Gastrocnemius medialis (tissue), 4 donors: ENCODE results near the gene POMGNT1. TPM values are rescaled to one million over a fixed set of nuclear protein-coding genes. Genes with fewer than 3 reads are reported as not detected.

Experiments used
- ATAC-seq, 2 donors: fragments of 150-250 bp; one replicate each; pipeline ENCODE4 v1.9.1; 2016
- DNase-seq, 2 donors: peaks; one replicate each; pipeline ENCODE4 v3.0.0-alpha.2; 2019
- H3K27ac ChIP-seq, 4 donors: fragments of 200-600 bp; sonication (generic); 1 replicate in 1 of 4; 2 replicates in 3 of 4; pipeline ENCODE4 v1.5.1; 2016 to 2018; ENCODE audit warnings: mild to moderate bottlenecking in 2 of 4, moderate library complexity in 1 of 4
- H3K27me3 ChIP-seq, 3 donors: fragments of 200-600 bp; sonication (generic) in 2 of 3; 1 replicate in 1 of 3; 2 replicates in 2 of 3; pipeline versions ENCODE4 v1.5.1 to v1.6.0; 2016 to 2019; ENCODE audit warnings: mild to moderate bottlenecking in 1 of 3, moderate library complexity in 1 of 3
- H3K36me3 ChIP-seq, 2 donors: fragments of 200-600 bp; sonication (generic) in 1 of 2; one replicate each; pipeline ENCODE4 v1.5.1; 2017 to 2018
- H3K4me1 ChIP-seq, 2 donors: fragments of 200-600 bp; sonication (generic) in 1 of 2; one replicate each; pipeline ENCODE4 v1.5.1; 2016 to 2017; ENCODE audit warnings: mild to moderate bottlenecking in 2 of 2
- H3K4me3 ChIP-seq, 4 donors: fragments of 200-600 bp; sonication (generic) in 3 of 4; 1 replicate in 1 of 4; 2 replicates in 3 of 4; pipeline ENCODE4 v1.5.1; 2016 to 2019; ENCODE audit warnings: mild to moderate bottlenecking in 2 of 4
- H3K9me3 ChIP-seq, 3 donors: fragments of 200-600 bp; sonication (generic) in 2 of 3; 1 replicate in 1 of 3; 2 replicates in 2 of 3; pipeline ENCODE4 v1.5.1; 2016 to 2019
- POLR2A ChIP-seq, 2 donors: fragments of 450-650 bp; IDR thresholded peaks; one replicate each; pipeline ENCODE4 v1.6.1; 2017; ENCODE audit warnings: antibody characterized with exemption in 2 of 2, mild to moderate bottlenecking in 2 of 2, moderate library complexity in 2 of 2
- in situ Hi-C, 4 donors: fragments of 200-750 bp; cut with MboI; loops; one replicate each; pipeline versions ENCODE4 v1.15.0 to v1.8.0; 2017; ENCODE audit warnings: low sequenced_read_pairs in 4 of 4
- intact Hi-C: fragments of 100-400 bp; cut with DNase I; formaldehyde crosslinking; loops from one replicate; pipeline ENCODE4 v1.15.1; 2023; ENCODE audit warnings: low total_unique reads
- total RNA-seq, 4 donors: library from RNA; depleted of rRNA; stranded (reverse); fragments of >200 nt; gene quantifications; one replicate each; pipeline versions ENCODE4 v1.1.0 to v1.2.3, GENCODE V29; 2016
- TF ChIP-seq, protein P1 (sequence below), 5 experiments: fragments of 450-650 bp in 3 of 5; fragments of 200-600 bp in 2 of 5; sonication (generic) in 2 of 5; IDR thresholded peaks in 4 of 5; conservative IDR thresholded peaks in 1 of 5; 1 replicate in 4 of 5; 2 replicates in 1 of 5; pipeline ENCODE4 v1.5.1; 2016 to 2019; ENCODE audit warnings: antibody characterized with exemption in 5 of 5, mild to moderate bottlenecking in 3 of 5, moderate library complexity in 3 of 5

POMGNT1 gene
- total RNA-seq, 4 donors from 2014 or later = 66.2 to 107 (median 92.2) TPM

DNA sequence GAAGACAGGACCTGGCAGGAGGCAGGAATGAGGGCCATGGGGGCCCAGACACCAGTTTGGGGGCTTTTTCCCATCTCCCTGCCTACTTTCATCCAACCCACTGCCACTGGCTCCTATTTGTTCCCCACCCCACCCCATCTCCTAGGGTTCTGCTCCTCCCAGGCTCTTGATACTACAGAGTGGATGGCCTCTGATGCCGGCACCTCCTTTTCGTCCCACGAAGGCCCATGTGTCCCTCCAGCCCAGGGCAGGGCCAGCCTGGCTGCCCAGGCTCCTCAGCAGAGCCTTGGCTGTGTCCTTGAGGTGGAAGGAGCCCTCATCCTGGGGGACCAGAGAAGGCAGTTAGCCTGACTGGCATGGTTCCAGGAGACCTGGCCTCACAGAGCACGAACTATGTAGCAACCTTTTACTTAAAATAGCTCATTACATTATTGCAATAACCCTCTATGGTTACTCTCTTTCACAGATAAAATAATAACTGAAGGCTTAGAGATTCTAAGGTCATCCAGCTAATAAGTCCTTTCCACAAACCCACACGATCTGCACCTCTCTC is 3.5 kb downstream of the POMGNT1 start:
- TF ChIP-seq POLR2A (IDR thresholded peaks at IDR 0.05) = no peak
- TF ChIP-seq, protein P1, sequence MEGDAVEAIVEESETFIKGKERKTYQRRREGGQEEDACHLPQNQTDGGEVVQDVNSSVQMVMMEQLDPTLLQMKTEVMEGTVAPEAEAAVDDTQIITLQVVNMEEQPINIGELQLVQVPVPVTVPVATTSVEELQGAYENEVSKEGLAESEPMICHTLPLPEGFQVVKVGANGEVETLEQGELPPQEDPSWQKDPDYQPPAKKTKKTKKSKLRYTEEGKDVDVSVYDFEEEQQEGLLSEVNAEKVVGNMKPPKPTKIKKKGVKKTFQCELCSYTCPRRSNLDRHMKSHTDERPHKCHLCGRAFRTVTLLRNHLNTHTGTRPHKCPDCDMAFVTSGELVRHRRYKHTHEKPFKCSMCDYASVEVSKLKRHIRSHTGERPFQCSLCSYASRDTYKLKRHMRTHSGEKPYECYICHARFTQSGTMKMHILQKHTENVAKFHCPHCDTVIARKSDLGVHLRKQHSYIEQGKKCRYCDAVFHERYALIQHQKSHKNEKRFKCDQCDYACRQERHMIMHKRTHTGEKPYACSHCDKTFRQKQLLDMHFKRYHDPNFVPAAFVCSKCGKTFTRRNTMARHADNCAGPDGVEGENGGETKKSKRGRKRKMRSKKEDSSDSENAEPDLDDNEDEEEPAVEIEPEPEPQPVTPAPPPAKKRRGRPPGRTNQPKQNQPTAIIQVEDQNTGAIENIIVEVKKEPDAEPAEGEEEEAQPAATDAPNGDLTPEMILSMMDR (IDR thresholded peaks at IDR 0.05 in 4 of 5, conservative IDR thresholded peaks at IDR 0.05 in 1 of 5) = no peak
- Histone ChIP-seq H3K27me3 (no peaks in the 10 kb centered on the region), H3K27ac (no peak overlapping the region), H3K4me3 (no peak overlapping the region), H3K9me3 (no peaks in the 10 kb centered on the region), H3K36me3 (peaks cover 0 to 70% of the 10 kb centered on the region in 2 donors), H3K4me1 (peaks cover 21% of the 10 kb centered on the region in 2 donors)
- intact Hi-C loops (no loop called here), in situ Hi-C loops (no loop called here)
- no peak for ATAC-seq
- DNase-seq = no peak

DNA sequence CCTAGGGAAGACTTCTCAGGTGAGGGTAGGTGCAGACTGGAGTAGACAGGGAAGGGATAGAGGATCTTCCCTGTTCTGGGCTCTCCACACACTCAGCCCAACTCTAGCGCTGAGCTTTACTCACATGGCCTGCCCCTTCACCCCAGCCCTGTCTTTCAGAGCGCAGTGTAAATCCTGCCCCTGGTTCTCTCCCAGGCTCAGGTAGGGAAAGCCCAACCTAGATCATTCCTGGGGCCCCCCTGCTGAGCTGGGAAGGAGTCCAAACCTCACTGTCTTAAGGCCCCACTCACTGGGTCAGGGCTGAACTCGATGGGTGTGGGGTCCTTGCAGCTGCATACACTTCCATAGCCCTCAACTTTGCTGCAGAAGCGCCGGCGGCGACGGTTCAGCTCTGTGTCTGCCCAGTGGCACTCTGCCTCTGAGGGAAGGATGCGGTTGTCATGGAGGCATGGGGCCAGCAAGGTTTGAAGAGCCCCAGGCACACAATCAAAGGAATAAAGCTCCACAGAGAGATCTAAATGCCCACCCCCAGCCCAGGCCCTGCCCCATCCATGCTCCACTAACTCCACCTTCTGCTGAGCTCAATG is 4.2 kb downstream of the POMGNT1 start:
- Histone ChIP-seq H3K9me3 (no peaks in the 10 kb centered on the region), H3K4me3 (no peak overlapping the region), H3K27ac (no peak overlapping the region), H3K27me3 (no peaks in the 10 kb centered on the region), H3K36me3 (peaks cover 0 to 77% of the 10 kb centered on the region in 2 donors), H3K4me1 (peaks cover 16% of the 10 kb centered on the region in 2 donors)
- in situ Hi-C loops (no loop called here), intact Hi-C loops (no loop called here)
- no peak for ATAC-seq
- TF ChIP-seq POLR2A (IDR thresholded peaks at IDR 0.05) = no peak
- TF ChIP-seq, protein P1 (IDR thresholded peaks at IDR 0.05 in 4 of 5, conservative IDR thresholded peaks at IDR 0.05 in 1 of 5) = no peak
- no peak for DNase-seq

DNA sequence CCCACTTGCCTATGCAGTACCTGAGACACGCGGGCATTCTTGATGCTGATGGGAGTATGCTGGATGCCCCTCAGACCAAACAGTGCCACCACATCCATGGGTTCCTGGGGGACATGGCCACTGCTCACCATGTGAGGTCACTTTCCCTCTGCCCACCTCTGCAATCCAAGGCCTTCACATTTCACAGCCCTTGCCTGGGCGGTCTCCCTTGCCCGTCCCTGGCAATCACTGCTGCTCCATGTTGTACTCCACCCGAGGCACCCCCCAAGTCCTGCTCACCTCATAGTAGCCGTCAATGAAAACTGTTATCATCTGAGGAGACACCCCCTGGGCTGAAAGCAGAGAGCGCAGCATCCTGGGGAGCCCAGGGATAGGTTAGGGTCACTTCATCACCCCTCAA is 4.9 kb downstream of the POMGNT1 start:
- Histone ChIP-seq H3K4me3 (no peak overlapping the region), H3K36me3 (peaks cover 0 to 82% of the 10 kb centered on the region in 2 donors), H3K27ac (no peak overlapping the region), H3K27me3 (no peaks in the 10 kb centered on the region), H3K9me3 (no peaks in the 10 kb centered on the region), H3K4me1 (peaks cover 10 to 18% of the 10 kb centered on the region in 2 donors)
- in situ Hi-C loops (no loop called here), intact Hi-C loops (no loop called here)
- DNase-seq (no peak), ATAC-seq (no peak)
- TF ChIP-seq POLR2A (IDR thresholded peaks at IDR 0.05) = no peak
- TF ChIP-seq, protein P1 (IDR thresholded peaks at IDR 0.05 in 4 of 5, conservative IDR thresholded peaks at IDR 0.05 in 1 of 5) = no peak

DNA sequence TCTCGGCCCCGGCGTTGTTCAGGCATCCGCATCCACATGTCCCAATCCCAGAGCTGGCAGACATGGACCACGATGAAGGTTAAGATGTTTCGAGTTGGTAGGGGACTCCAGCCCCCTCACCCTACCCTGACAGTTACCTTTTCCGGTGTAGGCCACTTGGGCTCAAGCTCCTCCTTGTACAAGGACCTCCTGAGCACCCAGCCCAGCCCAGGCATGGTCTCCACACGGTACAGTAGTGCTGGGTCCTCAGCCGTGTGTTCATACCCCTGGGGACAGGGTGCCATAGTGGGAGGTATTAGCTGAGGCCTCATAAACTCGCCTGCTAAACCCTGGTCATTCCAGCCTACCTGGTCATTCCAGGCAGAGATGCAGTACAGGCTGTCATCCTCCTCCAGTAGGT is 6.1 kb downstream of the POMGNT1 start:
- ATAC-seq (no peak), DNase-seq (no peak)
- intact Hi-C loops (no loop called here), in situ Hi-C loops (no loop called here)
- TF ChIP-seq, protein P1 (IDR thresholded peaks at IDR 0.05 in 4 of 5, conservative IDR thresholded peaks at IDR 0.05 in 1 of 5) = no peak
- TF ChIP-seq POLR2A (IDR thresholded peaks at IDR 0.05) = no peak
- no peaks in the 10 kb centered on the region for H3K9me3 ChIP-seq
- H3K36me3 ChIP-seq = peaks cover 0 to 92% of the 10 kb centered on the region in 2 donors
- H3K4me1 ChIP-seq = peaks cover 1 to 13% of the 10 kb centered on the region in 2 donors
- no peaks in the 10 kb centered on the region for H3K27me3 ChIP-seq
- H3K4me3 ChIP-seq = no peak overlapping the region
- no peak overlapping the region for H3K27ac ChIP-seq
